GM10248 (cell line): ENCODE results near the gene CHAT.

ENCODE experiments used
- CTCF ChIA-PET: fragments of 300-600 bp; sonication (Branson Sonifier 250); formaldehyde crosslinking; extraction: SDS; loops from one replicate; lab custom pipeline; 2021; ENCODE audit warnings: antibody characterized with exemption; lab: Yijun Ruan, JAX
- POLR2A ChIA-PET: fragments of 350-650 bp; sonication (Branson Sonifier 250); formaldehyde crosslinking; extraction: SDS; loops from one replicate; lab custom pipeline; 2020; ENCODE audit warnings: antibody characterized with exemption; lab: Yijun Ruan, JAX
- DNase-seq: peaks from one replicate; pipeline ENCODE4 v3.0.0; 2012; ENCODE audit errors: extremely low spot score
- CTCF ChIP-seq: IDR thresholded peaks from 2 replicates; pipeline ENCODE4 v1.5.1; 2012; ENCODE audit warnings: mild to moderate bottlenecking, low read depth; ENCODE audit errors: extremely low read depth, missing control alignments, control extremely low read depth

Gene CHAT

GRCh38 chr10:49653273-49653929 is 39.6 kb downstream of the CHAT start:
- DNase-seq = no peak
- CTCF ChIA-PET = no interaction called here
- POLR2A ChIA-PET = no interaction called here
- TF ChIP-seq CTCF = no peak

GRCh38 chr10:49654036-49654693 is 40.3 kb downstream of the CHAT start:
- CTCF ChIA-PET = no interaction called here
- TF ChIP-seq CTCF = no peak
- POLR2A ChIA-PET = no interaction called here
- no peak for DNase-seq

- ChIA-PET CTCF (no interaction called here), POLR2A (no interaction called here)
- no peak for TF ChIP-seq CTCF
- DNase-seq = no peak
Observed at GRCh38 chr10:49655099-49655498, 41.3 kb downstream of the CHAT start.

- CTCF ChIA-PET = no interaction called here
- TF ChIP-seq CTCF = no peak
- DNase-seq = no peak
- POLR2A ChIA-PET = no interaction called here
Observed at GRCh38 chr10:49656845-49657493, 43.1 kb downstream of the CHAT start.

GRCh38 chr10:49657606-49658005 is 43.8 kb downstream of the CHAT start:
- peak; percentile 2 for DNase-seq
- POLR2A ChIA-PET = no interaction called here
- TF ChIP-seq CTCF = no peak
- CTCF ChIA-PET = no interaction called here

GRCh38 chr10:49661140-49661856 is 47.5 kb downstream of the CHAT start:
- peak; percentile 3 for DNase-seq
- POLR2A ChIA-PET = no interaction called here
- CTCF ChIA-PET = interaction anchor here (1.4 kb wide), 1 partner anchor 68 kb away, joined by 4 read pairs; no protein-coding TSS in a partner anchor
- TF ChIP-seq CTCF = no peak
